Measurements from ENCODE around the gene GALNT2. TPM values are rescaled to one million over a fixed set of nuclear protein-coding genes. Genes with fewer than 3 reads are reported as not detected.

The GALNT2 gene
- total and polyA plus RNA-seq, 2 of the 13 experiments (the other 11 are each of a cell fraction or from before 2014, with no cell fraction given): 39.3 to 39.6 TPM

DNA sequence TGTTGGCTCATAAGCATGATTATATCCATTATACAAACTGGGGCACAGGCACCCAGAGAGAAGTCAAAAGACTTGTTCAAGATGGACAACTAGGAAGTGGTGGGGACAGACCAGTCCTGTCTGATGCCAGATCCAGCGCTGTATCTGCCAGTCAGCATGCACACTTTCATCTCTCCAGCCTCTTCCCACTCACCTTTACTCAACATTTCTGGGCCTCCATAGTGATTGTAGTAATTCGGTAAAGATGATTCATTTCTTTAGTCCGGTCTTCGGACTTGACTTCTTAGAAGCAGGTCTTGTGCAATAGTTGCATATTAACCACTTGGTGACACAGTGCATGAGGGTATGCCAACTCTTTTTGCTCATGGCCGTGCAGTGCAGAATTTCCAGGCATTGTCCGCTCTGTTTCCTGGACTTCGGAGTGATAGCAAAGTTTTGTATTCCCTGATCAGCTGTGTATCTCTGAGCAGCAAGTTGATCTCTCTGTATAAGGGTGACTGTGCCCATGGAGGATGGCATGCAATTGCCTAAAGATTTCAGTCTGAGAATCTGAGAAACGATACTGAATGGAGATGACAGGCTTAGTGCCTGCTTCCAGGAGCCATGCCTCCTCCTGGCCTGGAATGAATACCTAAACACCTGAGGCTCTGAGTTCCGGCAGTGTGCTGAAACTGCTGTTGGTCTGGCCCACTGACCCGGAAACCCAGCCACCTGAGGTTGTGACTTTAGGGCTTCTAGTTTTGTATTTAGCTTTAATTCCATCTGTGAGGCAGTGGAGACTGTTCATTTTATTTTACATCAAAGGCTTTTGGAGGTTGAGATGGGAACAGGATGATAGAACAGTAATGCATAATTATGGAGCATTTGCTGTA lies 39.0 kb downstream of the GALNT2 start (continued):
- TF ChIP-seq, protein P1, sequence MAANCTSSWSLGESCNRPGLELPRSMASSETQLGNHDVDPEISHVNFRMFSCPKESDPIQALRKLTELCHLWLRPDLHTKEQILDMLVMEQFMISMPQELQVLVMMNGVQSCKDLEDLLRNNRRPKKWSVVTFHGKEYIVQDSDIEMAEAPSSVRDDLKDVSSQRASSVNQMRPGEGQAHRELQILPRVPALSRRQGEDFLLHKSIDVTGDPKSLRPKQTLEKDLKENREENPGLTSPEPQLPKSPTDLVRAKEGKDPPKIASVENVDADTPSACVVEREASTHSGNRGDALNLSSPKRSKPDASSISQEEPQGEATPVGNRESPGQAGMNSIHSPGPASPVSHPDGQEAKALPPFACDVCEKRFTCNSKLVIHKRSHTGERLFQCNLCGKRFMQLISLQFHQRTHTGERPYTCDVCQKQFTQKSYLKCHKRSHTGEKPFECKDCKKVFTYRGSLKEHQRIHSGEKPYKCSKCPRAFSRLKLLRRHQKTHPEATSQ (CRISPR knock-in tag; IDR thresholded peaks at IDR 0.05; ENCODE audit: borderline replicate concordance): no peak
- TF ChIP-seq FOSL1 (CRISPR knock-in tag; IDR thresholded peaks at IDR 0.05; ENCODE audit: borderline replicate concordance): peak; percentile 72; the same call in 1 of the 2 replicates
- TF ChIP-seq RORA (CRISPR knock-in tag; IDR thresholded peaks at IDR 0.05): no peak
- TF ChIP-seq, protein P2, sequence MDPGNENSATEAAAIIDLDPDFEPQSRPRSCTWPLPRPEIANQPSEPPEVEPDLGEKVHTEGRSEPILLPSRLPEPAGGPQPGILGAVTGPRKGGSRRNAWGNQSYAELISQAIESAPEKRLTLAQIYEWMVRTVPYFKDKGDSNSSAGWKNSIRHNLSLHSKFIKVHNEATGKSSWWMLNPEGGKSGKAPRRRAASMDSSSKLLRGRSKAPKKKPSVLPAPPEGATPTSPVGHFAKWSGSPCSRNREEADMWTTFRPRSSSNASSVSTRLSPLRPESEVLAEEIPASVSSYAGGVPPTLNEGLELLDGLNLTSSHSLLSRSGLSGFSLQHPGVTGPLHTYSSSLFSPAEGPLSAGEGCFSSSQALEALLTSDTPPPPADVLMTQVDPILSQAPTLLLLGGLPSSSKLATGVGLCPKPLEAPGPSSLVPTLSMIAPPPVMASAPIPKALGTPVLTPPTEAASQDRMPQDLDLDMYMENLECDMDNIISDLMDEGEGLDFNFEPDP (CRISPR knock-in tag; conservative IDR thresholded peaks at IDR 0.05): no peak
- TF ChIP-seq FOXA1 (IDR thresholded peaks at IDR 0.05): no peak
- TF ChIP-seq FOXA1 (CRISPR knock-in tag; IDR thresholded peaks at IDR 0.05): peak; percentile 6; the same call in 1 of the 2 replicates
- TF ChIP-seq, protein P3, sequence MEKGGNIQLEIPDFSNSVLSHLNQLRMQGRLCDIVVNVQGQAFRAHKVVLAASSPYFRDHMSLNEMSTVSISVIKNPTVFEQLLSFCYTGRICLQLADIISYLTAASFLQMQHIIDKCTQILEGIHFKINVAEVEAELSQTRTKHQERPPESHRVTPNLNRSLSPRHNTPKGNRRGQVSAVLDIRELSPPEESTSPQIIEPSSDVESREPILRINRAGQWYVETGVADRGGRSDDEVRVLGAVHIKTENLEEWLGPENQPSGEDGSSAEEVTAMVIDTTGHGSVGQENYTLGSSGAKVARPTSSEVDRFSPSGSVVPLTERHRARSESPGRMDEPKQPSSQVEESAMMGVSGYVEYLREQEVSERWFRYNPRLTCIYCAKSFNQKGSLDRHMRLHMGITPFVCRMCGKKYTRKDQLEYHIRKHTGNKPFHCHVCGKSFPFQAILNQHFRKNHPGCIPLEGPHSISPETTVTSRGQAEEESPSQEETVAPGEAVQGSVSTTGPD (CRISPR knock-in tag; IDR thresholded peaks at IDR 0.05): peak; percentile 62; the same call in 1 of the 2 replicates
- TF ChIP-seq CREB1 (IDR thresholded peaks at IDR 0.05): no peak
- peak; percentile 69; the same call in 1 of the 2 replicates for TF ChIP-seq CREB1 (CRISPR knock-in tag; IDR thresholded peaks at IDR 0.05)
- peak; percentile 41; the same call in 1 of the 2 replicates for TF ChIP-seq EHMT2 (IDR thresholded peaks at IDR 0.05; ENCODE audit: borderline replicate concordance, low read depth, low read length)
- TF ChIP-seq ZNF841 (CRISPR knock-in tag; IDR thresholded peaks at IDR 0.05; ENCODE audit: borderline replicate concordance): no peak
- no peak for TF ChIP-seq BRCA1 (CRISPR knock-in tag; IDR thresholded peaks at IDR 0.05)
- TF ChIP-seq ZHX2 (IDR thresholded peaks at IDR 0.05; ENCODE audit: low read depth): no peak
- TF ChIP-seq ZHX2 (CRISPR knock-in tag; IDR thresholded peaks at IDR 0.05; ENCODE audit: borderline replicate concordance): no peak
- no peak for TF ChIP-seq RFX3 (CRISPR knock-in tag; IDR thresholded peaks at IDR 0.05)
- 0 out of 2 replicates have a peak, but pooled peaks have one; percentile 37 for TF ChIP-seq MYC (CRISPR knock-in tag; IDR thresholded peaks at IDR 0.05; ENCODE audit: borderline replicate concordance)
- TF ChIP-seq, protein P4, sequence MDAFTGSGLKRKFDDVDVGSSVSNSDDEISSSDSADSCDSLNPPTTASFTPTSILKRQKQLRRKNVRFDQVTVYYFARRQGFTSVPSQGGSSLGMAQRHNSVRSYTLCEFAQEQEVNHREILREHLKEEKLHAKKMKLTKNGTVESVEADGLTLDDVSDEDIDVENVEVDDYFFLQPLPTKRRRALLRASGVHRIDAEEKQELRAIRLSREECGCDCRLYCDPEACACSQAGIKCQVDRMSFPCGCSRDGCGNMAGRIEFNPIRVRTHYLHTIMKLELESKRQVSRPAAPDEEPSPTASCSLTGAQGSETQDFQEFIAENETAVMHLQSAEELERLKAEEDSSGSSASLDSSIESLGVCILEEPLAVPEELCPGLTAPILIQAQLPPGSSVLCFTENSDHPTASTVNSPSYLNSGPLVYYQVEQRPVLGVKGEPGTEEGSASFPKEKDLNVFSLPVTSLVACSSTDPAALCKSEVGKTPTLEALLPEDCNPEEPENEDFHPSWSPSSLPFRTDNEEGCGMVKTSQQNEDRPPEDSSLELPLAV (CRISPR knock-in tag; conservative IDR thresholded peaks at IDR 0.05; ENCODE audit: low read depth): no peak

All from HepG2 (cell line).